ENCODE results near the gene GRIN2A. TPM values are rescaled to one million over a fixed set of nuclear protein-coding genes. Genes with fewer than 3 reads are reported as not detected.
"Not testable (repeated sequence)": the region's sequence is repeated elsewhere in the genome, so short reads cannot be mapped to it uniquely, and the experiment has no call there.

The GRIN2A gene
- total RNA-seq, 1 donor from 2014 or later = not detected

GRCh38 chr16:9921997-9922396 is 260.2 kb downstream of the GRIN2A start:
- intact Hi-C loops (cut with micrococcal nuclease) = no loop called here

- intact Hi-C loops (cut with micrococcal nuclease) = no loop called here
Measured at GRCh38 chr16:9919460-9919859, 262.8 kb downstream of the GRIN2A start.

GRCh38 chr16:9917691-9918090 is 264.5 kb downstream of the GRIN2A start:
- intact Hi-C loops (cut with micrococcal nuclease) = no loop called here

- intact Hi-C loops (cut with micrococcal nuclease) = no loop called here
Measured at GRCh38 chr16:9913604-9914326, 268.5 kb downstream of the GRIN2A start.

GRCh38 chr16:9911989-9912388 is 270.2 kb downstream of the GRIN2A start:
- intact Hi-C loops (cut with micrococcal nuclease) = no loop called here

- intact Hi-C loops (cut with micrococcal nuclease) = no loop called here
Measured at GRCh38 chr16:9911231-9911630, 271.0 kb downstream of the GRIN2A start.

GRCh38 chr16:9909072-9909825 is 273.0 kb downstream of the GRIN2A start:
- intact Hi-C loops (cut with micrococcal nuclease) = no loop called here

- intact Hi-C loops (cut with micrococcal nuclease) = no loop called here
Measured at GRCh38 chr16:9908613-9909012, 273.6 kb downstream of the GRIN2A start.

GRCh38 chr16:9907752-9908151 is 274.5 kb downstream of the GRIN2A start:
- intact Hi-C loops (cut with micrococcal nuclease) = no loop called here

GRCh38 chr16:9906218-9906617 is 276.0 kb downstream of the GRIN2A start:
- intact Hi-C loops (cut with micrococcal nuclease) = no loop called here

- intact Hi-C loops (cut with micrococcal nuclease) = no loop called here
Measured at GRCh38 chr16:9904526-9904925, 277.7 kb downstream of the GRIN2A start.

GRCh38 chr16:9900576-9900975 is 281.7 kb downstream of the GRIN2A start:
- intact Hi-C loops (cut with micrococcal nuclease) = no loop called here

GRCh38 chr16:9898555-9898954 is 283.7 kb downstream of the GRIN2A start:
- intact Hi-C loops (cut with micrococcal nuclease) = no loop called here

- intact Hi-C loops (cut with micrococcal nuclease) = no loop called here
Measured at GRCh38 chr16:9898124-9898523, 284.1 kb downstream of the GRIN2A start.

- intact Hi-C loops (cut with micrococcal nuclease) = no loop called here
Measured at GRCh38 chr16:9895817-9896216, 286.4 kb downstream of the GRIN2A start.

- intact Hi-C loops (cut with micrococcal nuclease) = no loop called here
Measured at GRCh38 chr16:9885876-9886275, 296.4 kb downstream of the GRIN2A start.

GRCh38 chr16:9885467-9885866 is 296.8 kb downstream of the GRIN2A start:
- intact Hi-C loops (cut with micrococcal nuclease) = no loop called here

- intact Hi-C loops (cut with micrococcal nuclease) = not testable (repeated sequence)
Measured at GRCh38 chr16:9875981-9876380, 306.2 kb downstream of the GRIN2A start.

- intact Hi-C loops (cut with micrococcal nuclease) = no loop called here
Measured at GRCh38 chr16:9874219-9874618, 308.0 kb downstream of the GRIN2A start.

GRCh38 chr16:9870962-9871361 is 311.3 kb downstream of the GRIN2A start:
- intact Hi-C loops (cut with micrococcal nuclease) = no loop called here

- intact Hi-C loops (cut with micrococcal nuclease) = no loop called here
Measured at GRCh38 chr16:9869776-9870175, 312.5 kb downstream of the GRIN2A start.

- intact Hi-C loops (cut with micrococcal nuclease) = no loop called here
Measured at GRCh38 chr16:9868606-9869149, 313.6 kb downstream of the GRIN2A start.

- intact Hi-C loops (cut with micrococcal nuclease) = no loop called here
Measured at GRCh38 chr16:9867176-9867575, 315.1 kb downstream of the GRIN2A start.
